ENCODE measurements around the gene MYO1D.

The MYO1D gene

DNA sequence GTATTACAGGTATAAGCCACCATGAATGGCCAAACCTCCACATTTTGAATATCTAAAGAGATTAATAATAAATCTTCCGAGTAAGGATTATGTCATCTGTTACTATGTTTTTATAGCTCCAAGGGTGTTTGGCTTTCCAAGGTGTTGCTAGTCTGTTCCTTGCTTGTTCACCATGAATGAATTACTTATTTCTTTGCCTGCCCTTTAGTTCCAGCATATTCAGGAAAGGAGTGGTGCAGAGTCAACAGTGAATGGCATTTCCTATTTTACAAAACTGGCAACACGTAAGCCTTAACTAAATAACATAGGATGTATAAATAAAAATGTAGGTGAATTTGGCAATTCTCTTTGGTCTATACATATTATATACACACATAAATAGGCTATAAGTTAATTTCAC, 70.3 kb downstream of the MYO1D start:
- H3K9me3 ChIP-seq (replicated peaks; ENCODE audit: insufficient read depth, low read length) = no peaks in the 10 kb centered on the region
- no peaks in the 10 kb centered on the region for H3K36me3 ChIP-seq (replicated peaks; ENCODE audit: insufficient read depth, low read length)
- no peak for DNase-seq
- H3K27ac ChIP-seq (ENCODE audit: low read length) = no peak overlapping the region
- H3K9ac ChIP-seq (ENCODE audit: low read length) = no peak overlapping the region
- no peak for TF ChIP-seq EZH2phosphoT487 (IDR thresholded peaks at IDR 0.05; ENCODE audit: low read length)
- no peaks in the 10 kb centered on the region for H4K20me1 ChIP-seq (ENCODE audit: insufficient read depth, low read length)
- H3F3A ChIP-seq (ENCODE audit: insufficient read depth, low read length) = no peaks in the 10 kb centered on the region
- H3K79me2 ChIP-seq (ENCODE audit: low read length) = peaks cover 41% of the 10 kb centered on the region
- H2AFZ ChIP-seq (ENCODE audit: low read length) = no peak overlapping the region
- no peaks in the 10 kb centered on the region for H3K27me3 ChIP-seq (replicated peaks; ENCODE audit: insufficient read depth, low read length)
- H3K4me1 ChIP-seq (ENCODE audit: low read length) = peaks cover 4% of the 10 kb centered on the region; the same call in 1 of the 2 replicates
- no peaks in the 10 kb centered on the region for H3K9me2 ChIP-seq (replicated peaks; ENCODE audit: insufficient read depth, low read length)
- no peak overlapping the region for H3K4me2 ChIP-seq (ENCODE audit: low read depth, low read length)
- no peak overlapping the region for H3K4me3 ChIP-seq (ENCODE audit: low read length)

- Histone ChIP-seq H2AFZ (ENCODE audit: low read length) (no peak overlapping the region), H4K20me1 (ENCODE audit: insufficient read depth, low read length) (no peaks in the 10 kb centered on the region), H3K4me1 (ENCODE audit: low read length) (peaks cover 4% of the 10 kb centered on the region; the same call in 1 of the 2 replicates), H3K36me3 (replicated peaks; ENCODE audit: insufficient read depth, low read length) (no peaks in the 10 kb centered on the region), H3K9me2 (replicated peaks; ENCODE audit: insufficient read depth, low read length) (no peaks in the 10 kb centered on the region), H3K9ac (ENCODE audit: low read length) (no peak overlapping the region), H3F3A (ENCODE audit: insufficient read depth, low read length) (no peaks in the 10 kb centered on the region), H3K9me3 (replicated peaks; ENCODE audit: insufficient read depth, low read length) (no peaks in the 10 kb centered on the region), H3K27me3 (replicated peaks; ENCODE audit: insufficient read depth, low read length) (no peaks in the 10 kb centered on the region), H3K4me3 (ENCODE audit: low read length) (no peak overlapping the region), H3K4me2 (ENCODE audit: low read depth, low read length) (no peak overlapping the region), H3K27ac (ENCODE audit: low read length) (no peak overlapping the region), H3K79me2 (ENCODE audit: low read length) (peaks cover 45% of the 10 kb centered on the region)
- TF ChIP-seq, protein P1, sequence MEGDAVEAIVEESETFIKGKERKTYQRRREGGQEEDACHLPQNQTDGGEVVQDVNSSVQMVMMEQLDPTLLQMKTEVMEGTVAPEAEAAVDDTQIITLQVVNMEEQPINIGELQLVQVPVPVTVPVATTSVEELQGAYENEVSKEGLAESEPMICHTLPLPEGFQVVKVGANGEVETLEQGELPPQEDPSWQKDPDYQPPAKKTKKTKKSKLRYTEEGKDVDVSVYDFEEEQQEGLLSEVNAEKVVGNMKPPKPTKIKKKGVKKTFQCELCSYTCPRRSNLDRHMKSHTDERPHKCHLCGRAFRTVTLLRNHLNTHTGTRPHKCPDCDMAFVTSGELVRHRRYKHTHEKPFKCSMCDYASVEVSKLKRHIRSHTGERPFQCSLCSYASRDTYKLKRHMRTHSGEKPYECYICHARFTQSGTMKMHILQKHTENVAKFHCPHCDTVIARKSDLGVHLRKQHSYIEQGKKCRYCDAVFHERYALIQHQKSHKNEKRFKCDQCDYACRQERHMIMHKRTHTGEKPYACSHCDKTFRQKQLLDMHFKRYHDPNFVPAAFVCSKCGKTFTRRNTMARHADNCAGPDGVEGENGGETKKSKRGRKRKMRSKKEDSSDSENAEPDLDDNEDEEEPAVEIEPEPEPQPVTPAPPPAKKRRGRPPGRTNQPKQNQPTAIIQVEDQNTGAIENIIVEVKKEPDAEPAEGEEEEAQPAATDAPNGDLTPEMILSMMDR (IDR thresholded peaks at IDR 0.05; ENCODE audit: low read length) = no peak
- TF ChIP-seq EZH2phosphoT487 (IDR thresholded peaks at IDR 0.05; ENCODE audit: low read length) (no peak), EZH2 (optimal IDR thresholded peaks at IDR 0.05; ENCODE audit: low read depth, low read length) (no peak)
- no peak for DNase-seq
Observed at GRCh38 chr17:32805029-32805976, 71.6 kb downstream of the MYO1D start.

GRCh38 chr17:32803544-32803943, 73.4 kb downstream of the MYO1D start:
- Histone ChIP-seq H3K9ac (ENCODE audit: low read length) (no peak overlapping the region), H3K9me2 (replicated peaks; ENCODE audit: insufficient read depth, low read length) (no peaks in the 10 kb centered on the region), H4K20me1 (ENCODE audit: insufficient read depth, low read length) (no peaks in the 10 kb centered on the region), H3K36me3 (replicated peaks; ENCODE audit: insufficient read depth, low read length) (no peaks in the 10 kb centered on the region), H3K4me3 (ENCODE audit: low read length) (no peak overlapping the region), H3K4me2 (ENCODE audit: low read depth, low read length) (no peak overlapping the region), H3K9me3 (replicated peaks; ENCODE audit: insufficient read depth, low read length) (no peaks in the 10 kb centered on the region), H3F3A (ENCODE audit: insufficient read depth, low read length) (no peaks in the 10 kb centered on the region), H2AFZ (ENCODE audit: low read length) (no peak overlapping the region), H3K79me2 (ENCODE audit: low read length) (peaks cover 48% of the 10 kb centered on the region), H3K4me1 (ENCODE audit: low read length) (no peaks in the 10 kb centered on the region), H3K27me3 (replicated peaks; ENCODE audit: insufficient read depth, low read length) (no peaks in the 10 kb centered on the region), H3K27ac (ENCODE audit: low read length) (no peak overlapping the region)
- DNase-seq = no peak
- TF ChIP-seq EZH2phosphoT487 (IDR thresholded peaks at IDR 0.05; ENCODE audit: low read length) (no peak), EZH2 (optimal IDR thresholded peaks at IDR 0.05; ENCODE audit: low read depth, low read length) (no peak)
- TF ChIP-seq, protein P1 (IDR thresholded peaks at IDR 0.05; ENCODE audit: low read length) = no peak

DNA sequence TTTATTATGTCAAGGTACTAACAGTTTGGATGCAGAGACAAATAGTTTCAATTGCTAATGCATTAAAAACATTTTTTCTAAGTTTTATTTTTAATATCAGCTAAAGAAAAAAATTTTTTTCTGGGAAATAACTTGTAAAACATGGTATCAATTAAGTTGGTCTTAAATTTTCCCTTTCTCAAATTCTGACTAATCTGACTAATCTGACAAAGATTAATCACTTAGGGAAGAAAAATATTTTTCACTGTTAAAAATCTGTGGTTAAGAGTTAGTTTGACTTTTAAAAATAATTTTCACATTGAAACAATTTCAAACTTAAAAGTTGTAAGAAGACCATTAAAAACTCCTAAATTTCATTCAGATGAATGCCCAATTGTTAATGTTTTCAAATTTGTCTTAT, 74.6 kb downstream of the MYO1D start:
- no peak overlapping the region for H3K27ac ChIP-seq (ENCODE audit: low read length)

More for the DNA sequence above, 74.6 kb downstream of the MYO1D start:
- H3K9ac ChIP-seq (ENCODE audit: low read length) = no peak overlapping the region
- H3K4me3 ChIP-seq (ENCODE audit: low read length) = no peak overlapping the region
- no peak for DNase-seq
- H2AFZ ChIP-seq (ENCODE audit: low read length) = no peak overlapping the region
- no peaks in the 10 kb centered on the region for H3F3A ChIP-seq (ENCODE audit: insufficient read depth, low read length)
- no peak for TF ChIP-seq EZH2 (optimal IDR thresholded peaks at IDR 0.05; ENCODE audit: low read depth, low read length)
- no peak for TF ChIP-seq EZH2phosphoT487 (IDR thresholded peaks at IDR 0.05; ENCODE audit: low read length)
- TF ChIP-seq, protein P1 (IDR thresholded peaks at IDR 0.05; ENCODE audit: low read length) = no peak
- no peaks in the 10 kb centered on the region for H3K36me3 ChIP-seq (replicated peaks; ENCODE audit: insufficient read depth, low read length)
- no peaks in the 10 kb centered on the region for H4K20me1 ChIP-seq (ENCODE audit: insufficient read depth, low read length)
- H3K79me2 ChIP-seq (ENCODE audit: low read length) = peaks cover 55% of the 10 kb centered on the region
- H3K9me2 ChIP-seq (replicated peaks; ENCODE audit: insufficient read depth, low read length) = no peaks in the 10 kb centered on the region
- H3K4me1 ChIP-seq (ENCODE audit: low read length) = no peaks in the 10 kb centered on the region
- no peaks in the 10 kb centered on the region for H3K27me3 ChIP-seq (replicated peaks; ENCODE audit: insufficient read depth, low read length)
- no peak overlapping the region for H3K4me2 ChIP-seq (ENCODE audit: low read depth, low read length)
- H3K9me3 ChIP-seq (replicated peaks; ENCODE audit: insufficient read depth, low read length) = no peaks in the 10 kb centered on the region

Data from MM.1S (cell line).